NCI-H446 treated with DMSO at 0.1 percent for 48 hours (cell line): ENCODE results near the gene MGMT.

Experiments used
- DNase-seq: peaks from one replicate; lab custom pipeline; 2025; lab: John Stamatoyannopoulos, UW

The MGMT gene

DNA sequence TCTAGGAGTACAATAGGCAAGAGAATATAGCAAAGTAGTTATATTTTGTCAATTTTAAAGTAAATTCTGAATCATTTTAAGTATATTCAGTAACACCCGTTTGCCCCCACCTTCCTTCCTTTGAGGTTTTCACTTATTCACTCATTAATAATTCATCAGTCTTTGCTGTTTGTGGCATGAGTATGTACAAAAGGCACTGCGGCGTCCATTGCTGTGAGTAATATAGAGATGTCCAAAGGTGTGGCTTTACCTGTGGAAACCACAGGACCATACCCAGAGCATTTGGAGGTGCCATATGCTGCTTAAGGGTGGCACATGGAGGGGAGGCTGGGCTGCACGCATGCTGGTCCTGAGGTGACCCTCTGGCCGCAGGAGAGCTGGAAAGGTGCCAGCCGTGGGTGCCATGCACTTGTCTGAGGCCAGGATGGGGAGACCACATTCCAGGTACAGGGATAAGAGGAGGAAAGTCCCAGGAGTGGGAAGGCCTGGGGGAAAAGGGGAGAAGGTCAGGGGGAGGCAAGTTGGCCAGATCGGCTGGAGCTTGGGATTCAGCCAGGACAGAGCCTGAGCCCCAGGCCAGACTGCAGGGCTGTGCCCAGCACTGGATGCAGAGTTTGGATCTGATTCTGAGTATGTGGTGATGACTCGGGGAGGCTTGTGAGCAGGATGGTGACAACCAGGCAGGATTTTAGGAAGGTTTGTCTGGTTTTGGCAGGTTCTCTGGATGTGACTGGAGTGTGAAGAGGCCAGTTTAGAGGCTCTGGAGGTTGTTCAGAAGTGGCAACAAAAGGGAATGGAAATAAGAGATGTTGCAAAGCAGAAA is 223.4 kb downstream of the MGMT start:
- DNase-seq, result no peak

DNA sequence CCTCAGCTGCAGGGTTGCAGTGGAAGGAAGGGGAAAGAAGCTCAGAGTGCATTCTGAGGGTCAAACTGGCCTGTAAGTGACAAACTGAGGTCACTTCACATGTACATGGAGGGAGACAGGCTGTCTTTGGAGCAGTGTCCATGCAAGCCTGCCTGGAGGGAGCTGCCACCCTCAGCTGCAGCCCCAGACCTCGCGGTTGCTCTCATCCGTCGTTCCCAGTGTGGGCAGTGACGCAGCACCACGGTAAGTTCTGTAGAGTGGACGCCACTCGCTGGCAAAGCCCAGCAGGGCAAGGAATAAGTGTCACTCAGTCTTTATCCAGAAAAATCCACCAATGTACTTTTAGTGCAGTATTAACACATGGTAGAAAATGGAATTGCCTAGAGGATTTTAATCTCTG is 225.7 kb downstream of the MGMT start:
- DNase-seq, result no peak

DNA sequence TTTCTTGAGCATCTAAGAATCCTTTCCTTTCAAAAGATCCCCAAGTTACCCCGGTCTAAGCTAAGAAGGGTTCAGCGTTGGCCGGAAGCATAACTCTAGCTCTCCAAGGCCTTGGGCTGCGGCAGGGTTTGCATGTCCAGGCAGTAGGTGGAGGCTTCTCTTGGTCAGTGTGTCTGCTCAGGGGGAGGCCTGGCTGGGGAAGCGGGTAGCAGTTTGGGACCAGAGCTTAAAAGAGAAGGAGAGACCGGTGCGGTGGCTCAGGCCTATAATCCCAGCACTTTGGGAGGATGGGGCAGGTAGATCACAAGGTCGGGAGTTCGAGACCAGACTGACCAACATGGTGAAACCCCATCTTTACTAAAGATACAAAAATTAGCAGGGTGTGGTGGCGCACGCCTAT is 226.3 kb downstream of the MGMT start:
- no peak for DNase-seq

DNA sequence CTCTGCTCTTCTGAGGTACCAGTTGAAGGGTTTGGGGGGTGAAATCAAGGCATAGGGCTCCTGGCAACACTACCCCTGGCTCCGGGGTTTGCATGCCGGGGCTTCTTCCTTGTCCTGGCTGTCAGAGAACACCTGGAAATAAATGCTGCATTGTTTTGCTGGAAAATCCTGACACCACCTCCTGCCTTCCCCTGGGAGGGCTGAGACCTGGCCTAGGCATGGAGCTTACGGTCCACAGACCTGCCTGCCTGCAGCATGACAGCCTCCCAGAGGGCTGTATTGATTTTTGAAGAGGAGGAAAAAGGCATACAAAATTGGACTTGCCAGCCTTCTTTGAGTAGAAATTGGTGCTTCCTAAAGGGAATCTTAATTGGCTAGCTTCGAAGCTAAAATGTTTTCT is 227.1 kb downstream of the MGMT start:
- DNase-seq, result no peak

DNA sequence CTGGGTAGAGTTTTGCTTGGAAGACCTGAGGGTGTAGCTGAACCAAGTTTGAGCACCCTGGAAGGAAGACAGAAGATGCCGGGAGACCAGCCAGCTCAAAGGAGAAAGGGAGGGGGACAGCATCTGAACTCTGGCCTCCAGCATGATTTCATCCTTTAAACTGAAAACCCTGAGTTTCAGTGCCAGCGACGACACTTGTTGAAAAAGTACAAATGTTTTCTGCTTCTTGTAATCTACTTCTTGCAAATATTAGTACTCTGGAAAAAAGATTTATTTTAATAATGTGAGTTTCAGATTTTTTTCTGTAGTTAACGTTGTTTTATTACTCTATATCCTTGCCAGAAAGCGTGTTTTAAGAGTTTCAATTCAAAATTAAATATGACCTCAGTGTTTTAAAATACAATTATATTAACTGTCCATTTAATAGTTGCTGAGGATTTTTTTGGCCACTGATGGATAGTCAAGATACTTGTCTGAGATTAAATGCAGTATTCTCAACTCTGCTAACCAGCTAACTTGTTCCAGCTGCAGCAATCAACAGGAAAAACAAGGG is 227.7 kb downstream of the MGMT start:
- DNase-seq, result no peak

DNA sequence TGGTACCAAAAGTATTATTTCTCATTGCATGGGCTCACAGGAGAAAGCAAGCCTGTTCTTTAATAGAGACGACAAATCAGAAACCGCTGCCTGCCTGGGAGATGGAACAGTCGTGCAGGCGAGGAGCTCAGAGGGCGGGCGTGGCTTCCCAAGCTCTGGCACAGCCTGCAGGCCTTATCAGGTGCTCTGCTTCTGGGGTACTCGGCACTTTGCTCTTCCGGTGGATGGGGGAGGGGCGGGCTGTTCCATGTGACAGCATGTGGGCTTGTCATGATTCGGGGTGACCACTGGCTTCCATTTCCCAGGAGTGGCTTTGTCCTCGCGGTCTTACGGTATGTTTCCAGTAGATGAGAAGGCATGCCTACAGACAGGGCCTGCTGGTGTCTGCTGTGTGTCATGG is 228.6 kb downstream of the MGMT start:
- no peak for DNase-seq

DNA sequence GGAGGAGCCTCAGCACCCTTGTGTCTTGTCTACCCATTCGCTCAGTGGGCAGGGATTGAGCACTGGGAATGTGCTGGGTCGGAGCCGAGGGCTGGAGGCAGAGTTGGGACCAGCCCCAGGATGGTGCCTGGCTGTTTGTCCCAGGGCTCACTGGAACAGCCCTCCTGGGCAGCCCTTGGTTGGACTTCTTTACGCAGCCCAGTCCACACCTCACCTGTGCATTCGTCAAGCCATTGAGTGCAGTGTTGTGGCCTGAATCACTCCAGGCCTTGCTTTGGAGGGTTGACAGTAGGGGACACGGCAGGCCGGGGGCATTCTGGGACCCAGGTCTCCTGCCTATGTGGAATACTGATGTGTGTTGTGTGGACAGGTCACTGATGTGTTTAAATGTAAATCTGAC is 229.6 kb downstream of the MGMT start:
- DNase-seq, result no peak

DNA sequence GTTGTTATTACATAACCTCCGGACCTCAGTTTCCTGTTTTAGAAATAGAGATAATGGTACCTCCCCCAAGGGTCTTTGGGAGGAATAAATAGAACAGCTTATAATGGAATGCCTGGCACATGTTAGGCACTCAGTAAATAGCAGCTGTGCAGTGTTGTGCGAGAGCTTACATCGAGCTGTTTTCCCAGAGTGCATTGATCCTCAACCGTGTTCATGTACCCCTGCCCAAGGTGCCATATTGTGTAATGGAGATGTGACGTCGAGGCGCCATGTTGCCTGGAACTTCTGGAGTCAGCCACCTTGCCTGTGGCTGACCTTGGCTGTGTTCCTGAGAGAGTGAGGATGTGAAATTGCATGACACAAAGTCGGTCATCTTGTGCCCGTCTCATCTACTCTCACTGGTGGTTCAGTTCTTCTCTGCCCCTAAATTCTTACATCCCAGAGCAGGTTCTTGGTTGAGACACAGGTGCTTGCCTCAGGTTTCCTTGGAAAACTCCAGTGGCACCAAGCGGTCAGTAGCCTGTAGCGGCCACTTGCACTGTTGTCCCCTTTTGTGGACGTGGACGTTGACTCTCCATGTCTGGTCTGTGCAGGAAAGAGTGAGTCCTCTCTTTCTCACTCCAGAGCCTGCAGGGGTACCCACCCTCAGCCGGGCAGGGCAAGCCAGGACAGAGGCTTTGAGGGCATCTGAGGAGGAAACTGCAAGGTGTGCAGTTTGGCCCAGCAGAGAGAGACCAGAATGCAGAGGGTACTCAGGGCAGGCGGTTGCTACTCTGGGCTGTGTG is 230.6 kb downstream of the MGMT start:
- no peak for DNase-seq

DNA sequence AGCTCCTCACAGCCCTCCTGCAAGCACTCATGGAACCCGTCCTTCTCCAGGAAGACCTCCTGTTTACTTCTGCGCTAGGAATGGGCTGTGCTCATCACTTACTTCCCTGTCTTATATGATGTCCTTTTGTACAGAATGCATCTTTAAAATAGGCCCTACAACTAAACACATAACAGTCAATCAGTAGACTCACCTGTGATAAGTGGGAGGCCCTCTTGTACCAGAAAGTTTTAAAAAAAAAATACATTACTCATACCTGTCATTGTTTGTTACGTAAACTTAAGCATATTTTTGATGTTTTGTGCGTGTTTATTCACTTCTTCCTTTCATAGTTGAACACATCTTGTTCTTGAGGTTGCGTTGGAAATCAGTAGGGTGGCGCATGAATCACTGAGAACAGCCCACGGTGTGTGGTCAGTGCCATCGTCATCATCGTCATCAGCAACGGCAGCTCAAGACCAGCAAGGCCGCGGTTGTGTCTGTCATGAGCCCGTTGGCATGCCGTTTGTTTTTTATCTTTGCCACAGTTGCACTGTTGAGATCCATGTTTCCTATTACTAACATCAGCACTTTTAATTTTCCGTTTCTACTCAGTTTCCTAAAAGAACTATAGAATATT is 232.8 kb downstream of the MGMT start:
- DNase-seq, result no peak

DNA sequence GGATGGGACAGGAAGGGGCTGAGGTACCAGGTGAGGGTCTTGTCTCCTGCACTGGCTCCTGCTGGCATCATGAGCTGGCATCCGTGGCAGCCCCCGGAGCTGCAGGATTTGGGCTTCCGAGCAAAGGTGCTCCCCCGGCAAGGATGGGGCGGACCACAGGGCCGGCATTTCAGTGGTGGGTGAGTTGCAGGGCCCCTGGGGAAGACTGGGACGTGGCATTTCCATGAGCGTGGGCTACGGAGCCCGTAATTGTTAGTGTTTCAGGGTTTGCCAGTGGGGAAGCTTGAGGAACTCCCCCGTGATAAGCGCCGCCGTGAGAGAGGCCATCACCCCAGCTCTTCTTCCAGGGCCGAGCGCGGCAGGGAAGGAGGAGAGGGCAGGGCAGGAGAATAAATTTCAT is 235.6 kb downstream of the MGMT start:
- DNase-seq, result no peak

DNA sequence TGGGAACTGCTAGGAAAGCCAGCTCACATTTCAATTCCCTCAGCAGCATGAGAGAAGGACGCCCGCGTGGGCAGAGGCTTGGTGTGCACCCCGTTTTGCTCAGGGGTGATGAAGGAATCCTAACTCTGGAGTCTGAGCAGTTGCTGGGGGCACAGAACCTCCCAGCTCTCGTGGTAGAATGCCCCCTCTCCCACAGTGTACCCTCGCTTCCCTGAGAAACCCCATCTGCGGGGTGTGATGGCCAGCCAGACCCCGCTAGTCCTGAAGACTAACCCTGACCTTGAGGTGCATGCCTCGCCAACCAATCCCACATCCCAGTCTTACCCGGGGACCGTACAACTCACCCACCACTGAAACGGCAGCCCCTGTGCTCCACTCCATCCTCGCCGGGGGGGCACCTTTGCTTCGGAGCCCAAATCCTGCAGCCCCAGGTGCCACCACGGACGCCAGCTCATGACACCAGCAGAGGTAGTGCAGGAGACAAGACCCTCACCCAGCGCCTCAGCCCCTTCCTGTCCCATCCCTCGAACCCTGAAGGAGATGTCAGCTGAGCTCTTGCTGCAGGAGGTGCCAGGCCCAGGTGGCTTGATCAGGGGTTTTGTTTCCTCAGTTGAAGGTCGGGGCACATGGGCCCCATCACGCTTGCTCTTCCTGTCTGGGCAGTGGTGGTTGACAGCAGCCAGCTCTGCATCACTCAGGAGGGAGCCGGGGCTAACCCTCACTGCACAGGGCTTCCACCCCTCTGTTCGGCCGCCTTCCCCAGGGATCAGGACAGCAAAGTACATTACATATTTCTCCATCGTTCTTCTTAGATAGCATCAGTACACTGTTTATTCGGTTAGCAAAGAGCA is 236.5 kb downstream of the MGMT start:
- DNase-seq, result no peak

DNA sequence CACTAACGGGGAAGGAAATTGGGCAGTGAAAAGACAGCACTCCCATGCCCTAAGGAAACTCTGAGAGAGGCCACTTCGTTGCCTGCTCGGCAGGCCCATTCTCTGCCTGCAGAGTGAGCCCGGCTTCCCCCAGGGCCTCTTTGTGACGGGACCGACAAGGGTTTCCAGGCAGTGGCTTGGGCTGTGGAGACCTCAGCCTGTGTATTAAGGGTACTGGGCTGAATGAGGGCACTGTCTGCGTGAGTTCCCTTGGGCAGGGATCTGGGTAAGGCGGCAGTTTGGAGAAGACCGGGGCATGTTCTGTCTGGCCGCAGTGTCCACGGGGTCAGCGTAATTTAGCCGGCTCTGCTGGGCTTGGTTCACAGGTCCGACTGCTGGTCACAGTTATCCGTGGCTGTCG is 237.2 kb downstream of the MGMT start:
- DNase-seq, result no peak

DNA sequence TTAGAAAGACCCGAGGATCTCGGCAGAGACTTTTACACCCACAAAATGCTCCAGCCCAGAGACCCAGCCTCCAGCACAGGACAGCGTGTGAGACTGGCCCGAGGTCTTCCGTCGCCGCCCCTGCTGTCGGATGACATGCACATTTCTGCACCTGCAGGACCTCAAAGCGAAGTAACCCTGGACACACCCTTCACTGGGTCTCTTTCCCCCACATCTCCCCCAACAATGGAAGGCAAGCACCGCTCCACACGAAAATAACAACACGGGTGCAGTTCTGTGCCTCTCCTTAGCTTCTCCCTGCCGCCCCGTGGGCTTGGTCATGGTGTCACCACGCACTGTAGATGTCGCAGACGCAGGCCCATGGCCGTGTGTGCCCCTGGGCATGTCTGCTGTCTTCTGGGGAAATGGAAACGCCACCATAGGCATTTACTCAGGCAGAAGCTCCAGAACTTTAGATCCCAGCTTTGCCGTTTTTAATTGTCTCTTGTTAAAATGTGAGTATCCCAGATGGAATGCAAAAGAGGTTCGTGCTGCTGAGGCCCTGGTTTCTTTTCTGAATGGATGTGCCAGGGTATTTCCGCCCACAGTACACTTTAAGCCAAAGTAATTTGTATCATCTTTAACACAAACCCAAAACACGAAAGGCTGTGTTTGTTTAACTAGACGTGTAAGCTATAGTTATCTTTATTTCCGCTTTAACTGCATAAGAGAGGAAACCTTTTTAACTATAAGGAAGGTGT is 237.9 kb downstream of the MGMT start:
- no peak for DNase-seq

DNA sequence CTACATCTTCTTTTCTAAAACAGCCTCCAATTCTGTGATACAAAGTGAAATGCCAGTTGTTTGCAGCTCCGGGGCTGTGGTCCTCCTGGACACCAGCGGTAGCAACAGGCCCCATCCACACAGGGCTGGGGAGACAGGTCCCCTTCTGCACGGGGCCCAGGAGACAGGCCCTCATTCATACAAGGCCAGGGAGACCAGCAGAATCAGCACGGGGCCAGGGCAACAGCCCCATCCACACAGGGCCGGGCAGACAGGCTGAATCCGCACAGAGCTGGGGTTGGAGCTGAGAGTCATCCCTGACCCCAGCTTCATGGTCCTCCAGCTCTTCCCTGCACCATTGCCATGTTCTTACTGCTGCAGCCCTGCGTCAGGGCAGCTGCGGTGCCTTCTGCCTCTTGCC is 238.6 kb downstream of the MGMT start:
- DNase-seq, result no peak

DNA sequence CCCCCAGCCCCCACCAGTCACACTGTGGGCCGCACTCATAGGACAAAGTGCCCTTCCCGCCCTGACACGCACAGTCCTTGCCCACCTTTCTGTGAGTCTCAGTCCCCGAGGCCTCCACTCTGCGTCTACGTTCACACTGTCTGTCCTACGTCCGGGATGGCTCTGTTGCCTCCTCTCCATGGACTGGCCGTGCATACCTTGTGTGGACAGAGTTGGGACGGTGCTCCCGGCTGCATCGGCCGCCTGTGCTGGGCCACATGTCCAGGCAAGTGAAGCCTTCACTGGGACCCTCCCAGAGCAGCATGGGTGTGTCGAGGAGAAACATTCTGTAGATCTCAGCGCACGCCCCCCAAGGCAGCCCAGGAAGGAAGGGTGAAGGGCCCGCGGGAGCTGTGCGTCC is 239.0 kb downstream of the MGMT start:
- DNase-seq, result no peak

DNA sequence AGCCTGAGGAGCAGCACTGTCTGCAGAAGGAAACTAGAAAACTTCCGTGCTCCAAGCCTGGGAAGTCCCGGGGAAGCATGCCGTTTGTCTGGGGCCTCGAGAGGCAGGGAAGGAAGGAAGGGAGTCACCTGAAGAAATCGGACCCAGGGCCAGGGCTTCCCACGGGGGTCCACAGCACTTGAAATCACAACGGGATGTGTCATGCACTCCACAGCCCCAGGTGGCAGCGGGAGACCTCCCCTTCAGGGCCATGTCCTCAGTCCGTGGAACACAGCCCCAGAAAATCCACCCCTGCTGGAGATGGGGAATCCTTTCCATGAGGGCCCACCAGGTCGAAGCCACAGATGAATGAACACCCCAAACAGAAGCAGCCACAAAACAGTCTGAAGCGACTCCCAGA is 239.5 kb downstream of the MGMT start:
- DNase-seq, result no peak

DNA sequence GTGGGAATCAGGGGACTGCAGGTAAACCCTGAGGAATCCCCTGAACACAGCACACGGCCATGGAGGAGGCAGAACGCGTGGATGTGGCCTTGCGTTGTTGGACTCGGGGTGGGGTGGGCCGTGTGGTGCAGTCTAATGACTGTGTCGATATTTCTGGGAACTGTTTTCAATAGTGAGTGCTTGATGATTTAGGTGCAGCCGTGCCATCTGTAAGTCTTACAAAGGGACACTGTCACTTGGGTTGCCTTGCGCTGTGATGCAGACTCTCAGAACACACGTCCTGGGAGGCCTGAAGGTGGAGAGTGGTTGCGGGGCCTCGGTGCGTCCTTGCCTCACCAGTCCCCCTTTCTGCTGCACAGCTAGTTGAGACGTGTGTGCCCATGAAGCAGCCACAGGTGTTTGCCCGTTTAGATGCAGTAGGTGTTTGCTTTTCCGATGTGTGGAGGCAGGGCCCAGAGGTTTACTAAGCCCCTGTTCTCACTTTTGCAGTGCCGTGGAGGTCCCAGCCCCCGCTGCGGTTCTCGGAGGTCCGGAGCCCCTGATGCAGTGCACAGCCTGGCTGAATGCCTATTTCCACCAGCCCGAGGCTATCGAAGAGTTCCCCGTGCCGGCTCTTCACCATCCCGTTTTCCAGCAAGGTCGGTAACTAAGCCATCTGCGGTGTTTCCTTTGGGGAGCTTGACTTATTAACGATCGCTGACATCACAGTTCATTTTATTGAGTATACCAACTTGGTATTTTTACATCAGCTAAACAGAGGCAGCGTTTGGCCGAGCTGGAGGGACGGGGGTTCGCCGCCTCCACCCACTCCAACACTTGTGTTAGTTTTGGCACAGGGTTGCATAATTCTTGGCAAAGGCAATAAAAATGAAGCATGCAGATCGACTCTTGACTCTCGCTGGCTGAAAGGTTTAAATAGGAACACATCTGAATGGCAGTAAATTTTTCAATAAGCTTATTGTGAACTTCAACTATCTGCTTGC is 240.7 kb downstream of the MGMT start:
- peak; percentile 4 for DNase-seq

DNA sequence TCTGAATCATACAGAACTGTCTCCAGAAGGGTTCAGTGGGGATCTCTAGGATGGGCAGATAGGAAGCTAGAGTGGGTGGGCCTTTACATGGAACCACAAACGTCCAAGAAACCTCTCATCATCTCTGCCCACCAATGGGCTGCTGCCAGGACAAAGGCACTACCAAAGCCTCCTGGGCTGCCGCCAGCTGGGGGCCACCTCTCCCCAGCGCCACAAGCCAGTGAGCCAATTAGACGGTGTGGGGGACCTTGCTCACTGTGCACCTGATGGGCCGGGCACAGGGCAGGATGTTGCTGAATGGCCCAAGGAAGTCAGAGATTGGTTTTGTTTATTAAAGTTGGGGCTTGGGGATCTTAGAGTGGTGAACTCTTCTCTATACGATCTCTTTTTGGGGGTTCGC is 242.1 kb downstream of the MGMT start:
- no peak for DNase-seq

DNA sequence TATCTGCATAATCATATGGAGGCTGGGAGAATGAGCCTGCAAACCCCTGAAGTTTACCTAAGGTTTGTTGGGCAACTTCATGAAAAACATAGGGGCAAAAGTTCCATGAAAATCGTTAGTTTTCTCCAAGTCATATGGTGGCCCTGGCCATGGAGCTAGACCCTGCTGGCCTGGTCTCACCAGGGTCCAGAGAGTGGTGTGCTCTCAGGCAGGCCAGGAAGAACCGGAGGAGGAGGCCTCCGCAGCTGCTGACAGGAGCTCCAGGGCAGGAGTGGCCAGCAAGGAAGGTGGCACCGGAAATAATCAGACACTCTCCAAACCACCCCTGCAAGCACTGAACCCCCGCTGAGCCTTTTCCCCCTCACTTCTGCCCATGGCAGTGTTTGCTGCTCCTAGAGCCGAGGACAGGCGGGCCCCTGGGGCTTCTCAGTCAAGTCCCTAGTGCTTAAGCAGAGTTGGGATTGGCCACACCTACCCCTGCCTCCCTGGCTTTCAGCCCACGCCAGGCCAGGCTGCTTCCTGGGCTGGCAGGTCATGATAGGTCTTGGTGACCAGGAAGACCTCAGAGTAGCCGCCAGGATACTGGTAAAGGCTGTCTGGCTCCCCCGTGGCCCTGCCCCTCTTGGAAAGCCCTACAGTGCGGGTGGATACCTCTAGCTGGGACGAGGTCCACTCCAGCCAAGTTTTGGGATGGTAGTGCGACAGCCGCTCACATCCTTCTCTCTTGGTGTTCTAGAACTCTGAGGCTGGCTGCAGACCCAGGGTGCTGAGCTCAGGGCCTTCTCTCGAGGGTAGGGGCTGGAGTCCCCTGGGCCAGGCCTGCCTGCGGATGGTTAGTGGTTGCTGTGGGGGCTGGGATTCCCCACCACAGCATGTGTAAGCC is 242.8 kb downstream of the MGMT start:
- DNase-seq, result no peak
